H9 (cell line): ENCODE results near the gene SDK1. TPM values are rescaled to one million over a fixed set of nuclear protein-coding genes. Genes with fewer than 3 reads are reported as not detected.

Source experiments
- DNase-seq: peaks from one replicate; pipeline ENCODE4 v3.0.0-alpha.2; 2017
- H2AFZ ChIP-seq: one replicate; pipeline ENCODE4 v1.6.1; 2013; ENCODE audit warnings: mild to moderate bottlenecking, low read length, control low read depth, moderate library complexity
- H2AK5ac ChIP-seq: 2 replicates; pipeline ENCODE4 v1.6.1; 2013; ENCODE audit warnings: low read length, control low read depth, mixed read lengths; ENCODE audit not compliant: insufficient read length
- H2BK120ac ChIP-seq: one replicate; pipeline ENCODE4 v1.6.1; 2013; ENCODE audit warnings: low read depth, mild to moderate bottlenecking, low read length, control low read depth, inconsistent platforms; ENCODE audit not compliant: poor library complexity, severe bottlenecking
- H2BK12ac ChIP-seq: 2 replicates; pipeline ENCODE4 v1.6.1; 2013; ENCODE audit warnings: low read length, control low read depth, mixed read lengths, low read depth; ENCODE audit not compliant: insufficient read length
- H2BK15ac ChIP-seq: 2 replicates; pipeline ENCODE4 v1.6.1; 2013; ENCODE audit warnings: low read depth, low read length, control low read depth
- H2BK20ac ChIP-seq: one replicate; pipeline ENCODE4 v1.6.1; 2013; ENCODE audit warnings: low read depth, mild to moderate bottlenecking, low read length, control low read depth, inconsistent platforms; ENCODE audit not compliant: poor library complexity, severe bottlenecking
- H2BK5ac ChIP-seq: 2 replicates; pipeline ENCODE4 v1.6.1; 2013; ENCODE audit warnings: low read length, control low read depth, mixed read lengths; ENCODE audit not compliant: insufficient read length
- H3K14ac ChIP-seq: 2 replicates; pipeline ENCODE4 v1.6.1; 2013; ENCODE audit warnings: low read length, control low read depth; ENCODE audit not compliant: insufficient read depth
- H3K18ac ChIP-seq: 2 replicates; pipeline ENCODE4 v1.6.1; 2013; ENCODE audit warnings: low read depth, mild to moderate bottlenecking, mixed read lengths, low read length, control low read depth; ENCODE audit not compliant: insufficient read length
- H3K23ac ChIP-seq: 2 replicates; pipeline ENCODE4 v1.6.1; 2013; ENCODE audit warnings: low read length, control low read depth, mixed read lengths, low read depth; ENCODE audit not compliant: insufficient read length
- H3K23me2 ChIP-seq: 2 replicates; pipeline ENCODE4 v1.6.1; 2013; ENCODE audit warnings: low read depth, mild to moderate bottlenecking, mixed read lengths, low read length, control low read depth; ENCODE audit not compliant: insufficient read length, poor library complexity, severe bottlenecking
- H3K27ac ChIP-seq: 2 replicates; pipeline ENCODE4 v1.5.1; 2013; ENCODE audit warnings: low read length, control low read depth, mixed read lengths, low read depth; ENCODE audit not compliant: insufficient read length
- H3K27me3 ChIP-seq: 2 replicates; pipeline ENCODE4 v1.6.1; 2013; ENCODE audit warnings: low read length, control low read depth, inconsistent platforms; ENCODE audit not compliant: insufficient read depth
- H3K4ac ChIP-seq: 2 replicates; pipeline ENCODE4 v1.6.1; 2013; ENCODE audit warnings: low read depth, mild to moderate bottlenecking, control low read depth, inconsistent platforms, low read length, moderate library complexity
- H3K4me1 ChIP-seq: 2 replicates; pipeline ENCODE4 v1.6.1; 2013; ENCODE audit warnings: low read length, control low read depth, inconsistent platforms; ENCODE audit not compliant: insufficient read depth
- H3K4me2 ChIP-seq: 2 replicates; pipeline ENCODE4 v1.6.1; 2013; ENCODE audit warnings: low read length, control low read depth, mixed read lengths; ENCODE audit not compliant: insufficient read length, insufficient read depth
- H3K56ac ChIP-seq: 2 replicates; pipeline ENCODE4 v1.6.1; 2013; ENCODE audit warnings: low read depth, mild to moderate bottlenecking, mixed read lengths, low read length, control low read depth; ENCODE audit not compliant: insufficient read length
- H3K79me1 ChIP-seq: 2 replicates; pipeline ENCODE4 v1.6.1; 2013; ENCODE audit warnings: low read depth, mild to moderate bottlenecking, moderate library complexity, low read length, control low read depth, inconsistent platforms; ENCODE audit not compliant: insufficient read depth, poor library complexity, severe bottlenecking
- H3K79me2 ChIP-seq: 2 replicates; pipeline ENCODE4 v1.6.1; 2013; ENCODE audit warnings: low read length, control low read depth, inconsistent platforms; ENCODE audit not compliant: insufficient read depth
- H3K9ac ChIP-seq: 2 replicates; pipeline ENCODE4 v1.6.1; 2013; ENCODE audit warnings: low read length, control low read depth, mixed read lengths; ENCODE audit not compliant: insufficient read length; ENCODE audit errors: extremely low read depth
- H3K9me3 ChIP-seq: one replicate; pipeline ENCODE4 v1.6.1; 2013; ENCODE audit warnings: low read depth, low read length, inconsistent platforms; ENCODE audit not compliant: control insufficient read depth
- H3T11ph ChIP-seq: one replicate; pipeline ENCODE4 v1.6.1; 2013; ENCODE audit warnings: mild to moderate bottlenecking, low read length, control low read depth, inconsistent platforms
- H4K20me1 ChIP-seq: one replicate; pipeline ENCODE4 v1.6.1; 2013; ENCODE audit not compliant: control insufficient read depth, insufficient read length, insufficient read depth
- H4K5ac ChIP-seq: 2 replicates; pipeline ENCODE4 v1.6.1; 2013; ENCODE audit warnings: low read depth, mild to moderate bottlenecking, mixed read lengths, low read length, control low read depth; ENCODE audit not compliant: insufficient read length
- H4K8ac ChIP-seq: replicated peaks from 2 replicates; pipeline ENCODE4 v1.6.1; 2013; ENCODE audit warnings: low read length, control low read depth, mixed read lengths, low read depth; ENCODE audit not compliant: insufficient read length
- H4K91ac ChIP-seq: 2 replicates; pipeline ENCODE4 v1.6.1; 2013; ENCODE audit warnings: low read depth, mild to moderate bottlenecking, moderate library complexity, mixed read lengths, low read length, control low read depth; ENCODE audit not compliant: insufficient read length
- H3K27ac Mint-ChIP-seq, 3 experiments: 2 replicates in 2 of 3; 3 replicates in 1 of 3; pipeline ENCODE4 v1.8.0; 2020 to 2021; ENCODE audit warnings: mixed read lengths in 3 of 3, mild to moderate bottlenecking in 1 of 3, moderate library complexity in 1 of 3
- H3K27me3 Mint-ChIP-seq: 2 replicates; pipeline ENCODE4 v1.8.0; 2021; ENCODE audit warnings: low read depth, mild to moderate bottlenecking, moderate library complexity, mixed read lengths
- H3K36me3 Mint-ChIP-seq, 3 experiments: 2 replicates in 2 of 3; 3 replicates in 1 of 3; pipeline ENCODE4 v1.8.0; 2020 to 2021; ENCODE audit warnings: low read depth in 3 of 3, mixed read lengths in 3 of 3; ENCODE audit not compliant: insufficient read depth in 1 of 3
- H3K4me1 Mint-ChIP-seq, 2 experiments: 2 replicates each; pipeline ENCODE4 v1.8.0; 2020; ENCODE audit warnings: mixed read lengths in 2 of 2
- H3K4me3 Mint-ChIP-seq, 2 experiments: 2 replicates in 1 of 2; 3 replicates in 1 of 2; pipeline ENCODE4 v1.8.0; 2020 to 2021; ENCODE audit warnings: mild to moderate bottlenecking in 2 of 2, mixed read lengths in 2 of 2, moderate library complexity in 1 of 2
- H3K9me3 Mint-ChIP-seq, 2 experiments: 2 replicates in 1 of 2; 3 replicates in 1 of 2; pipeline ENCODE4 v1.8.0; 2020; ENCODE audit warnings: mild to moderate bottlenecking in 2 of 2, mixed read lengths in 2 of 2, moderate library complexity in 1 of 2
- WGBS: extraction: QIAGEN DNeasy Blood & Tissue Kit; methylation state at CpG from one replicate; pipeline ENCODE4 v1.1.7; 2013; ENCODE audit warnings: missing lambda C conversion rate, low lambda C conversion rate, mixed read lengths; ENCODE audit not compliant: insufficient read length; ENCODE audit errors: extremely low coverage; 5-methylcytosine and 5-hydroxymethylcytosine counted together
- total RNA-seq: library from RNA; stranded (reverse); gene quantifications from 2 replicates; pipeline ENCODE4 v1.2.1, GENCODE V29; 2021
- TF ChIP-seq, protein P1 (sequence below): fragments of 200-600 bp; sonication (generic); conservative IDR thresholded peaks from 3 replicates; pipeline ENCODE4 v1.8.0; 2021; ENCODE audit warnings: antibody characterized with exemption, mild to moderate bottlenecking

Gene SDK1
- total RNA-seq, 1 experiment from 2014 or later, result 8.7 TPM

DNA sequence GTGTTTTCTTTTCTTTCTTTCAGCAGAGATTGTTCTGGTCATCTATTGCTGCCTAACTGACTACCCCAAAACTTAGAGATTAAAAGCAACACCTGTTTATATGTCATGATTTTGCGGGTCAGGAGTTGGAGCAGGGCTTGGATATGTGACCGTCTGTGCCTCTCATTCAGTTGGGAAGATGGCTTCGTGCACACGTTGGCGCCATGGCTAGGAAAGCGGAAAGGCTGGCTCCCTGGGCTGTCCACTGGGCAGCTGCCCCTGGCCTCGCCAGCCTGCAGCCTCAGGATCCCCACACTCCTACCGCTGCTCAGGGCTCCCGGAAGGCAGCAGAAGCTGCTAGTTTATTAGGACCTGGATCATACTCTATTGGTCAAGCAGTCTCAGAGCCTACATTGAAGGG is 742.9 kb downstream of the SDK1 start:
- Histone ChIP-seq H3K18ac (no peak overlapping the region), H3K27ac (no peak overlapping the region), H2BK5ac (no peak overlapping the region), H2BK15ac (no peak overlapping the region), H2AFZ (no peak overlapping the region), H3K56ac (no peak overlapping the region), H2BK20ac (no peak overlapping the region), H3K79me2 (no peaks in the 10 kb centered on the region), H3K4me2 (no peak overlapping the region), H4K8ac (no peak overlapping the region), H3K9me3 (no peaks in the 10 kb centered on the region), H3K4me1 (peaks cover 16% of the 10 kb centered on the region; the same call in 1 of the 2 replicates), H4K5ac (no peak overlapping the region), H3K23ac (no peak overlapping the region), H2AK5ac (no peak overlapping the region), H4K91ac (no peak overlapping the region), H2BK12ac (no peak overlapping the region), H3K4ac (no peak overlapping the region), H4K20me1 (no peaks in the 10 kb centered on the region), H3K79me1 (no peaks in the 10 kb centered on the region), H3K27me3 (no peaks in the 10 kb centered on the region), H3K23me2 (no peaks in the 10 kb centered on the region), H3K9ac (no peak overlapping the region), H3T11ph (no peak overlapping the region), H3K14ac (no peak overlapping the region), H2BK120ac (no peak overlapping the region)
- Mint-ChIP-seq H3K27ac (peak overlapping the region; percentile 11 to 45 (median 26); a peak in 3 of 7 replicates), H3K4me1 (peaks cover 47 to 49% of the 10 kb centered on the region in 2 experiments), H3K9me3 (no peaks in the 10 kb centered on the region), H3K27me3 (no peaks in the 10 kb centered on the region), H3K36me3 (peaks cover 0 to 1% (median 0%) of the 10 kb centered on the region in 3 experiments; a peak in 2 of 7 replicates), H3K4me3 (no peak overlapping the region)
- no peak for DNase-seq
- TF ChIP-seq, protein P1, sequence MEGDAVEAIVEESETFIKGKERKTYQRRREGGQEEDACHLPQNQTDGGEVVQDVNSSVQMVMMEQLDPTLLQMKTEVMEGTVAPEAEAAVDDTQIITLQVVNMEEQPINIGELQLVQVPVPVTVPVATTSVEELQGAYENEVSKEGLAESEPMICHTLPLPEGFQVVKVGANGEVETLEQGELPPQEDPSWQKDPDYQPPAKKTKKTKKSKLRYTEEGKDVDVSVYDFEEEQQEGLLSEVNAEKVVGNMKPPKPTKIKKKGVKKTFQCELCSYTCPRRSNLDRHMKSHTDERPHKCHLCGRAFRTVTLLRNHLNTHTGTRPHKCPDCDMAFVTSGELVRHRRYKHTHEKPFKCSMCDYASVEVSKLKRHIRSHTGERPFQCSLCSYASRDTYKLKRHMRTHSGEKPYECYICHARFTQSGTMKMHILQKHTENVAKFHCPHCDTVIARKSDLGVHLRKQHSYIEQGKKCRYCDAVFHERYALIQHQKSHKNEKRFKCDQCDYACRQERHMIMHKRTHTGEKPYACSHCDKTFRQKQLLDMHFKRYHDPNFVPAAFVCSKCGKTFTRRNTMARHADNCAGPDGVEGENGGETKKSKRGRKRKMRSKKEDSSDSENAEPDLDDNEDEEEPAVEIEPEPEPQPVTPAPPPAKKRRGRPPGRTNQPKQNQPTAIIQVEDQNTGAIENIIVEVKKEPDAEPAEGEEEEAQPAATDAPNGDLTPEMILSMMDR, result no peak
- no CpG with 5 or more reads among the region's 9 CpGs for WGBS
